Lower lobe of right lung (tissue), 2 donors: Measurements from ENCODE around the gene SERGEF. TPM values are rescaled to one million over a fixed set of nuclear protein-coding genes. Genes with fewer than 3 reads are reported as not detected.
"Not testable (repeated sequence)": the region's sequence is repeated elsewhere in the genome, so short reads cannot be mapped to it uniquely, and the experiment has no call there.

Source experiments
- ATAC-seq, 2 donors: fragments of 200-7000 bp; cut with Tn5 transposase; one replicate each; pipeline ENCODE4 v1.9.1; 2020 to 2022; ENCODE audit warnings: mild to moderate bottlenecking in 2 of 2, moderate library complexity in 2 of 2
- DNase-seq: peaks from one replicate; pipeline ENCODE4 v3.0.0-alpha.2; 2020
- H3K27ac ChIP-seq: fragments of 200-600 bp; one replicate; pipeline ENCODE4 v1.8.0; 2022
- H3K27me3 ChIP-seq: fragments of 200-600 bp; one replicate; pipeline ENCODE4 v1.8.0; 2022; ENCODE audit warnings: low read depth
- H3K36me3 ChIP-seq: fragments of 200-600 bp; one replicate; pipeline ENCODE4 v1.8.0; 2022; ENCODE audit warnings: mild to moderate bottlenecking
- H3K4me1 ChIP-seq: fragments of 200-600 bp; one replicate; pipeline ENCODE4 v1.8.0; 2022
- H3K4me3 ChIP-seq: fragments of 200-600 bp; one replicate; pipeline ENCODE4 v1.8.0; 2022; ENCODE audit warnings: mild to moderate bottlenecking
- H3K9me3 ChIP-seq: fragments of 200-600 bp; one replicate; pipeline ENCODE4 v1.8.0; 2022
- CTCF ChIP-seq: fragments of 200-600 bp; IDR thresholded peaks from one replicate; pipeline ENCODE4 v1.8.0; 2022; ENCODE audit warnings: antibody characterized with exemption, mild to moderate bottlenecking
- intact Hi-C: fragments of 100-400 bp; cut with DNase I; formaldehyde crosslinking; loops from one replicate; pipeline ENCODE4 v1.11.0; 2022
- total RNA-seq: library from RNA; stranded (reverse); fragmentation: NEBNext Ultra II Directional; extraction: Animal tissue kit (Norgen Biotek cat#: 25700); gene quantifications from one replicate; pipeline ENCODE4 v1.2.1, GENCODE V29; 2021
- donor health status: DM: no; HTN: yes; CAD: no; lungs with severe emphysema.

The SERGEF gene
- total RNA-seq, 1 donor from 2014 or later, result 28.4 TPM

- H3K27ac ChIP-seq, result no peak overlapping the region
- no peak overlapping the region for H3K4me3 ChIP-seq
- H3K27me3 ChIP-seq, result no peaks in the 10 kb centered on the region
- no peak for TF ChIP-seq CTCF
- intact Hi-C loops, result no loop called here
- peaks cover 7% of the 10 kb centered on the region for H3K4me1 ChIP-seq
- DNase-seq (no peak), ATAC-seq (no peak)
- H3K9me3 ChIP-seq, result no peaks in the 10 kb centered on the region
- H3K36me3 ChIP-seq, result peaks cover 10% of the 10 kb centered on the region
Measured at GRCh38 chr11:18010977-18011586, 1.8 kb downstream of the SERGEF start.

GRCh38 chr11:18010121-18010670 lies 2.7 kb downstream of the SERGEF start:
- Histone ChIP-seq H3K36me3 (peaks cover 18% of the 10 kb centered on the region), H3K27me3 (no peaks in the 10 kb centered on the region), H3K4me3 (no peak overlapping the region), H3K4me1 (peaks cover 7% of the 10 kb centered on the region), H3K9me3 (no peaks in the 10 kb centered on the region), H3K27ac (no peak overlapping the region)
- TF ChIP-seq CTCF, result no peak
- ATAC-seq (no peak), DNase-seq (no peak)
- intact Hi-C loops, result no loop called here

GRCh38 chr11:18005376-18006129 lies 7.3 kb downstream of the SERGEF start:
- TF ChIP-seq CTCF, result no peak
- peaks cover 61% of the 10 kb centered on the region for H3K36me3 ChIP-seq

GRCh38 chr11:18001191-18001590 lies 11.7 kb downstream of the SERGEF start:
- H3K27ac ChIP-seq, result no peak overlapping the region
- ATAC-seq, result no peak
- TF ChIP-seq CTCF, result no peak
- no peaks in the 10 kb centered on the region for H3K9me3 ChIP-seq
- DNase-seq, result no peak
- no peaks in the 10 kb centered on the region for H3K4me1 ChIP-seq
- intact Hi-C loops, result no loop called here
- peaks cover 74% of the 10 kb centered on the region for H3K36me3 ChIP-seq
- H3K4me3 ChIP-seq, result no peak overlapping the region
- no peaks in the 10 kb centered on the region for H3K27me3 ChIP-seq

More at GRCh38 chr11:18005376-18006129, 7.3 kb downstream of the SERGEF start:
- Histone ChIP-seq H3K27ac (no peak overlapping the region), H3K4me1 (no peaks in the 10 kb centered on the region), H3K9me3 (no peaks in the 10 kb centered on the region), H3K27me3 (no peaks in the 10 kb centered on the region), H3K4me3 (no peak overlapping the region)
- no peak for ATAC-seq
- DNase-seq, result no peak
- intact Hi-C loops, result no loop called here

- intact Hi-C loops, result no loop called here
- H3K36me3 ChIP-seq, result peaks cover 74% of the 10 kb centered on the region
- TF ChIP-seq CTCF, result no peak
Measured at GRCh38 chr11:18000760-18001159, 12.1 kb downstream of the SERGEF start.

GRCh38 chr11:18000128-18000527 lies 12.7 kb downstream of the SERGEF start:
- H3K27me3 ChIP-seq, H3K4me3 ChIP-seq, intact Hi-C loops, ATAC-seq, DNase-seq, H3K4me1 ChIP-seq, H3K27ac ChIP-seq, H3K9me3 ChIP-seq: not testable (repeated sequence)
- peaks cover 75% of the 10 kb centered on the region for H3K36me3 ChIP-seq

More at GRCh38 chr11:18000760-18001159, 12.1 kb downstream of the SERGEF start:
- Histone ChIP-seq H3K9me3 (no peaks in the 10 kb centered on the region), H3K4me3 (no peak overlapping the region), H3K27ac (no peak overlapping the region), H3K27me3 (no peaks in the 10 kb centered on the region), H3K4me1 (no peaks in the 10 kb centered on the region)
- ATAC-seq (no peak), DNase-seq (no peak)
